Thoracic aorta (tissue), 2 donors: ENCODE measurements around the gene ABCC8. TPM values are rescaled to one million over a fixed set of nuclear protein-coding genes. Genes with fewer than 3 reads are reported as not detected.

Source experiments
- ATAC-seq: fragments of 150-250 bp; one replicate; pipeline ENCODE4 v1.8.0; 2017; ENCODE audit warnings: low read depth; ENCODE audit not compliant: insufficient number of reproducible peaks, low FRiP score
- DNase-seq: peaks from one replicate; pipeline ENCODE4 v3.0.0-alpha.2; 2020; ENCODE audit warnings: low spot score
- H3K27ac ChIP-seq, 2 donors: fragments of 200-600 bp; sonication (generic); 1 replicate in 1 of 2; 2 replicates in 1 of 2; pipeline ENCODE4 v1.5.1; 2016; ENCODE audit warnings: mild to moderate bottlenecking in 2 of 2, moderate library complexity in 2 of 2
- H3K27me3 ChIP-seq: fragments of 200-600 bp; sonication (generic); replicated peaks from 2 replicates; pipeline ENCODE4 v1.6.0; 2016; ENCODE audit warnings: mild to moderate bottlenecking; ENCODE audit not compliant: insufficient read depth
- H3K36me3 ChIP-seq: fragments of 200-600 bp; sonication (generic); one replicate; pipeline ENCODE4 v1.5.1; 2016
- H3K4me1 ChIP-seq, 2 donors: fragments of 200-600 bp; sonication (generic); 1 replicate in 1 of 2; 2 replicates in 1 of 2; pipeline versions ENCODE4 v1.5.1 to v1.6.0; 2016; ENCODE audit warnings: low read depth in 2 of 2, mild to moderate bottlenecking in 1 of 2; ENCODE audit not compliant: control insufficient read depth in 1 of 2
- H3K4me3 ChIP-seq: fragments of 200-600 bp; sonication (generic); 2 replicates; pipeline ENCODE4 v1.5.1; 2016; ENCODE audit warnings: mild to moderate bottlenecking
- H3K9me3 ChIP-seq: fragments of 200-600 bp; sonication (generic); 2 replicates; pipeline ENCODE4 v1.5.1; 2016
- total RNA-seq, 2 donors: library from RNA; depleted of rRNA; stranded (reverse); fragments of >200 nt; gene quantifications; one replicate each; pipeline versions ENCODE4 v1.1.0 to v1.2.3, GENCODE V29; 2016
- TF ChIP-seq, protein P1 (sequence below): fragments of 200-600 bp; sonication (generic); IDR thresholded peaks from one replicate; pipeline ENCODE4 v1.5.1; 2019; ENCODE audit warnings: antibody characterized with exemption

Gene ABCC8
- total RNA-seq, 2 donors from 2014 or later, result 0.42 to 13.9 TPM

DNA sequence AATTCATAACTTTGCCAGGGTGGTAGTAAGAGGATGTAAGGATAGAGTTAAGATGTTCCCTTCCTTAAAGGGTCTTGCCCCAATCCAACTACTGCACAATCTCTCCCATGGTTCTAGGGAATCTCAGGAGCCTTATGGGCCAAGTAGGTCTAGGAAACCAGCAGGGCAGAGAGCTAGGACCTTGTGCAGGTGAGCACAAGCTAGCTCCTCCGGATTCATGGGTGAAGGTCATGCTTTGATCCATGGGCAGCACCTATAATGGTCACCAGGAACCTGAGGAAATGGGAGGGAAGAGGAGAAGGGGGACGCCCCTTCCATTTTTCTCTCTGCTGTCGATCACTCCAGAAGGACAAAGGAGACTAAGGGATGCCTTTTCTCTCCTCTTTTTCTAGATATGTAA is 105.0 kb downstream of the ABCC8 start:
- ATAC-seq, result no peak
- Histone ChIP-seq H3K27ac (no peak overlapping the region), H3K4me1 (no peaks in the 10 kb centered on the region), H3K9me3 (peaks cover 38% of the 10 kb centered on the region), H3K36me3 (peaks cover 66% of the 10 kb centered on the region), H3K27me3 (no peaks in the 10 kb centered on the region), H3K4me3 (no peak overlapping the region)
- TF ChIP-seq, protein P1, sequence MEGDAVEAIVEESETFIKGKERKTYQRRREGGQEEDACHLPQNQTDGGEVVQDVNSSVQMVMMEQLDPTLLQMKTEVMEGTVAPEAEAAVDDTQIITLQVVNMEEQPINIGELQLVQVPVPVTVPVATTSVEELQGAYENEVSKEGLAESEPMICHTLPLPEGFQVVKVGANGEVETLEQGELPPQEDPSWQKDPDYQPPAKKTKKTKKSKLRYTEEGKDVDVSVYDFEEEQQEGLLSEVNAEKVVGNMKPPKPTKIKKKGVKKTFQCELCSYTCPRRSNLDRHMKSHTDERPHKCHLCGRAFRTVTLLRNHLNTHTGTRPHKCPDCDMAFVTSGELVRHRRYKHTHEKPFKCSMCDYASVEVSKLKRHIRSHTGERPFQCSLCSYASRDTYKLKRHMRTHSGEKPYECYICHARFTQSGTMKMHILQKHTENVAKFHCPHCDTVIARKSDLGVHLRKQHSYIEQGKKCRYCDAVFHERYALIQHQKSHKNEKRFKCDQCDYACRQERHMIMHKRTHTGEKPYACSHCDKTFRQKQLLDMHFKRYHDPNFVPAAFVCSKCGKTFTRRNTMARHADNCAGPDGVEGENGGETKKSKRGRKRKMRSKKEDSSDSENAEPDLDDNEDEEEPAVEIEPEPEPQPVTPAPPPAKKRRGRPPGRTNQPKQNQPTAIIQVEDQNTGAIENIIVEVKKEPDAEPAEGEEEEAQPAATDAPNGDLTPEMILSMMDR, result no peak
- no peak for DNase-seq

DNA sequence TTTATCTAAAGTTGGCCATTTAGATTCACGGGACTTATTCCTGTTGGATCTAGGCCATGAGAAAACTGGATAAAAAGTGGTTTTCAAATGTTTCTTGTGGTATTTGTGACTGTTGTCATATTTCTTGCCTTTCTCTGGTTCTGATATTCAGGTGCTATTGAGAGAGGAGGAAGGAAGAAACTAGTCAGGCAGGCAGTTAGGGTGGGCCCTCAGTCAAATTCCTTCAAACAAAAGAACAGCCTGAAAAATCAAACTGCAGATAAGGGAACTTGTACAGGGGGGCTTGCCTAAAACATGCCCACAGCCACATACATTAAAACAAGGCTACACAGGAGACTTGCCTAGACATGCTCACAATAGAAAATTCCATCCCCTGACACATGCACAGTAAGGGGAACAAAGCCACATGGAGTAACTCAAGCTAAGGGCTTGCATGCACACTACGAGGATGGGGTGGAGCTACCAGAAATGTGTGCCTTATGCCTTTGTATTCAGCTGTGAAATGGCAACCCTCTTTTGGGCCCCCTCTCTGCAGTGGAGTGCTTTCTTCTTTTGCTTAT is 106.9 kb downstream of the ABCC8 start:
- Histone ChIP-seq H3K9me3 (peaks cover 38% of the 10 kb centered on the region), H3K36me3 (peaks cover 65% of the 10 kb centered on the region), H3K4me1 (no peaks in the 10 kb centered on the region), H3K4me3 (no peak overlapping the region), H3K27me3 (no peaks in the 10 kb centered on the region), H3K27ac (no peak overlapping the region)
- ATAC-seq, result no peak
- TF ChIP-seq, protein P1, result no peak
- DNase-seq, result no peak

DNA sequence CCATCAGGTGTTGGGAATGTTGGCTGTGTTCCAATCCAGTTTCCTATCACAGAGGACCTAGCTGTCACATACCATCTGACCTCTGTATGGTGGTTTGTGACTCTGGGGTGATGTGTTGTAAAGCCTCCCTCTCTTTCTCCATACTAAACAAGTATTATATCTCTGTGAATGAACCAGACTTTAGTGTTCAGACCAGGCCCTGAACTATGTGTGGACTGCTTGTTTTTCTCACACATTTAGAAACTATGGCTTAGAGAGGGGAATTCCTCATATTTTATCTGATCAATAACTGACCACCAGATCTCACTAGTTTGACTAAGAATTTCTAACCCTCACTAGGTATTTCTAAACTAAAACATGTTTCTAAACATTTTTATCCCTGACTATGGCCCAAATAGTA is 107.6 kb downstream of the ABCC8 start:
- ATAC-seq, result no peak
- TF ChIP-seq, protein P1, result no peak
- peaks cover 60% of the 10 kb centered on the region for H3K36me3 ChIP-seq
- no peak for DNase-seq
- peaks cover 38% of the 10 kb centered on the region for H3K9me3 ChIP-seq
- no peak overlapping the region for H3K4me3 ChIP-seq
- no peaks in the 10 kb centered on the region for H3K27me3 ChIP-seq
- H3K4me1 ChIP-seq, result no peaks in the 10 kb centered on the region
- no peak overlapping the region for H3K27ac ChIP-seq

DNA sequence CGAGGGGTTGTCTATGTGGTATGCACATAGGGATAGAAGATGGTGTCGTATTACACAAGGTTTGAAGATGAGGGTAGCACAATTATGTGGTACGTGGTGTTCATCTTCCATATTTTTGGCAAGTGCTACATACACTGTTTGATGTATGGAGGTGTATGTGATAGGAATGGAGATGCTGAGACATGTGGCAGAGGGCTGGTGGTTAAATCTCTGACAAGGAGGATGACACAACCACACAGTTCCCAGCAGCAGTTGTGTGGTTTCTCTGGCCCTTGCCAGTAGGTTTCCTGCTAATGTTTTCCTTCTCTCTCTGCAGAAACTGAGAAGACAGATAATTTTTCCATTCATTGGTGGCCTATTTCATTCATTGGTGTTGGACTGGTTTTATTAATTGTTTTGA is 108.1 kb downstream of the ABCC8 start:
- H3K27me3 ChIP-seq, result no peaks in the 10 kb centered on the region

DNA sequence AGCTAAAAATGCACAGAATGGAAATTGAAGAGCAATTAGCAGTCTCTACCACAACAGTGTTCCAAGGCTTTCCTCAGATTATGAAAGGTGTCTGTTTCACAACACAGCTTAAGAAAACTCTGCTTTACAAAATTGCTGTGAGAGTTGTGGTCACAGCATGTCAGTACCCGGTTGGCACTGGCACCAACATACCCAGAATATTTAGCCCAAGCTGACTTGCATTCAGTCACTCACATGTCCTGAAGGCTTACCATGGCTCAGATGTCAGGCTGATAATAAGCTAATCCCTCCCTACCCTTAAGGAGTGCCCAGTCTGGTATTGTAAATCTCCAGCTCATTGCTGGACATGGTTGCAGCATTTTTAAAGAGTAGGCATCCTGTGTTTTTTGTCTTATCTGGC is 110.2 kb downstream of the ABCC8 start:
- DNase-seq, result no peak
- Histone ChIP-seq H3K4me1 (no peaks in the 10 kb centered on the region), H3K36me3 (peaks cover 35% of the 10 kb centered on the region), H3K27ac (no peak overlapping the region), H3K9me3 (peaks cover 18% of the 10 kb centered on the region), H3K4me3 (no peak overlapping the region), H3K27me3 (no peaks in the 10 kb centered on the region)
- ATAC-seq, result no peak
- TF ChIP-seq, protein P1, result no peak

More for the DNA sequence above, 108.1 kb downstream of the ABCC8 start:
- DNase-seq, result no peak
- Histone ChIP-seq H3K4me3 (no peak overlapping the region), H3K9me3 (peaks cover 38% of the 10 kb centered on the region), H3K4me1 (no peaks in the 10 kb centered on the region), H3K36me3 (peaks cover 54% of the 10 kb centered on the region), H3K27ac (no peak overlapping the region)
- TF ChIP-seq, protein P1, result no peak
- ATAC-seq, result no peak
